Testis (tissue), 3 donors: Measurements from ENCODE around the gene BOC. TPM values are rescaled to one million over a fixed set of nuclear protein-coding genes. Genes with fewer than 3 reads are reported as not detected.
A peak's percentile ranks its signal among the peaks of the same experiment; 100 is the strongest.

ENCODE experiments used
- DNase-seq: peaks from one replicate; pipeline ENCODE4 v3.0.0-alpha.2; 2019
- H3K27ac ChIP-seq, 2 donors: fragments of 200-600 bp; sonication (generic); one replicate each; pipeline ENCODE4 v1.5.1; 2019
- H3K27me3 ChIP-seq: fragments of 200-600 bp; sonication (generic); one replicate; pipeline ENCODE4 v1.5.1; 2019
- H3K36me3 ChIP-seq: fragments of 200-600 bp; sonication (generic); one replicate; pipeline ENCODE4 v1.5.1; 2017; ENCODE audit warnings: low read depth; ENCODE audit errors: missing control alignments
- H3K4me1 ChIP-seq: fragments of 200-600 bp; sonication (generic); one replicate; pipeline ENCODE4 v1.5.1; 2019
- H3K4me3 ChIP-seq, 2 donors: fragments of 200-600 bp; sonication (generic); one replicate each; pipeline ENCODE4 v1.5.1; 2017 to 2019
- H3K9me3 ChIP-seq: fragments of 200-600 bp; sonication (generic); one replicate; pipeline ENCODE4 v1.5.1; 2017
- CTCF ChIP-seq, 3 experiments: fragments of 450-650 bp in 2 of 3; fragments of 200-600 bp in 1 of 3; sonication (generic) in 1 of 3; IDR thresholded peaks; one replicate each; pipeline ENCODE4 v1.5.1; 2016 to 2019; ENCODE audit warnings: antibody characterized with exemption in 3 of 3, mild to moderate bottlenecking in 2 of 3, moderate library complexity in 1 of 3
- POLR2A ChIP-seq: fragments of 450-650 bp; IDR thresholded peaks from one replicate; pipeline ENCODE4 v1.6.1; 2017; ENCODE audit warnings: antibody characterized with exemption, mild to moderate bottlenecking, moderate library complexity
- WGBS, 2 donors: methylation state at CpG; one replicate each; pipeline ENCODE4 v1.1.5; 2018; 5-methylcytosine and 5-hydroxymethylcytosine counted together
- intact Hi-C: fragments of 100-400 bp; cut with DNase I; formaldehyde crosslinking; loops from one replicate; pipeline ENCODE4 v1.15.1; 2023; ENCODE audit warnings: low total_unique reads
- polyA plus RNA-seq: library from polyadenylated mRNA; stranded (reverse); fragments of 350-450 nt; fragmentation: Illumina TruSeq; extraction: RNeasy Lipid Tissue Mini Kit (QIAGEN cat#74804); gene quantifications from one replicate; pipeline ENCODE4 v1.2.3, GENCODE V29; 2014; ENCODE audit warnings: low read depth, low replicate concordance; ENCODE audit not compliant: insufficient read depth
- total RNA-seq, 2 donors: library from RNA; depleted of rRNA; stranded (reverse); fragments of >200 nt; gene quantifications; one replicate each; pipeline ENCODE4 v1.2.3, GENCODE V29; 2016

BOC gene
- total and polyA plus RNA-seq, 3 donors from 2014 or later: 24.5 to 33.6 (median 28.4) TPM

GRCh38 chr3:113200946-113201345, 10.4 kb upstream of the BOC start:
- intact Hi-C loops: no loop called here
- Histone ChIP-seq H3K4me3 (no peak overlapping the region), H3K4me1 (no peaks in the 10 kb centered on the region), H3K36me3 (no peaks in the 10 kb centered on the region), H3K9me3 (no peaks in the 10 kb centered on the region), H3K27me3 (no peaks in the 10 kb centered on the region), H3K27ac (no peak overlapping the region)
- WGBS, 2 donors: 95 to 97% methylated on average over 1 of the region's 1 CpG
- DNase-seq: no peak
- TF ChIP-seq CTCF (IDR thresholded peaks at IDR 0.05) (no peak), POLR2A (no peak)

- intact Hi-C loops: no loop called here
- Histone ChIP-seq H3K36me3 (no peaks in the 10 kb centered on the region), H3K9me3 (no peaks in the 10 kb centered on the region), H3K27ac (no peak overlapping the region), H3K4me1 (no peaks in the 10 kb centered on the region), H3K4me3 (no peak overlapping the region), H3K27me3 (no peaks in the 10 kb centered on the region)
- TF ChIP-seq POLR2A (no peak), CTCF (IDR thresholded peaks at IDR 0.05) (no peak)
- 82 to 90% methylated on average over 6 of the region's 6 CpGs for WGBS, 2 donors
- no peak for DNase-seq
Observed at GRCh38 chr3:113204371-113204770, 7.0 kb upstream of the BOC start.

GRCh38 chr3:113205481-113205880, 5.9 kb upstream of the BOC start:
- Histone ChIP-seq H3K27ac (no peak overlapping the region), H3K36me3 (no peaks in the 10 kb centered on the region), H3K9me3 (no peaks in the 10 kb centered on the region), H3K27me3 (no peaks in the 10 kb centered on the region), H3K4me3 (no peak overlapping the region), H3K4me1 (no peaks in the 10 kb centered on the region)
- 90 to 94% methylated on average over 2 of the region's 2 CpGs for WGBS, 2 donors
- TF ChIP-seq CTCF (IDR thresholded peaks at IDR 0.05): no peak
- TF ChIP-seq POLR2A: no peak
- intact Hi-C loops: no loop called here
- DNase-seq: no peak

- H3K4me3 ChIP-seq: peak overlapping the region; percentile 74 to 85
- intact Hi-C loops: no loop called here
- TF ChIP-seq CTCF (IDR thresholded peaks at IDR 0.05) (no peak), POLR2A (no peak)
- H3K4me1 ChIP-seq: no peaks in the 10 kb centered on the region
- no peaks in the 10 kb centered on the region for H3K9me3 ChIP-seq
- H3K36me3 ChIP-seq: no peaks in the 10 kb centered on the region
- WGBS, 2 donors: 6 to 13% methylated on average over 22 of the region's 22 CpGs
- H3K27ac ChIP-seq: peak overlapping the region; percentile 93 to 95
- DNase-seq: peak; percentile 56
- no peaks in the 10 kb centered on the region for H3K27me3 ChIP-seq
Observed at GRCh38 chr3:113210604-113211329, 590 bp upstream of the BOC start.
